HFF-Myc (cell line): Measurements from ENCODE around the gene PROP1.

Experiments used
- DNase-seq: peaks from one replicate; pipeline ENCODE4 v3.0.0-alpha.2; 2011; ENCODE audit warnings: low read depth; ENCODE audit errors: extremely low read depth
- H3K4me3 ChIP-seq: replicated peaks from 2 replicates; pipeline ENCODE4 v1.5.1; 2011; ENCODE audit warnings: low read depth, mild to moderate bottlenecking, control low read depth, low read length
- TF ChIP-seq, protein P1 (sequence below): IDR thresholded peaks from 2 replicates; pipeline ENCODE4 v1.5.1; 2012; ENCODE audit warnings: mild to moderate bottlenecking, low read depth, low read length, control low read depth; ENCODE audit errors: missing control alignments

PROP1 gene

DNA sequence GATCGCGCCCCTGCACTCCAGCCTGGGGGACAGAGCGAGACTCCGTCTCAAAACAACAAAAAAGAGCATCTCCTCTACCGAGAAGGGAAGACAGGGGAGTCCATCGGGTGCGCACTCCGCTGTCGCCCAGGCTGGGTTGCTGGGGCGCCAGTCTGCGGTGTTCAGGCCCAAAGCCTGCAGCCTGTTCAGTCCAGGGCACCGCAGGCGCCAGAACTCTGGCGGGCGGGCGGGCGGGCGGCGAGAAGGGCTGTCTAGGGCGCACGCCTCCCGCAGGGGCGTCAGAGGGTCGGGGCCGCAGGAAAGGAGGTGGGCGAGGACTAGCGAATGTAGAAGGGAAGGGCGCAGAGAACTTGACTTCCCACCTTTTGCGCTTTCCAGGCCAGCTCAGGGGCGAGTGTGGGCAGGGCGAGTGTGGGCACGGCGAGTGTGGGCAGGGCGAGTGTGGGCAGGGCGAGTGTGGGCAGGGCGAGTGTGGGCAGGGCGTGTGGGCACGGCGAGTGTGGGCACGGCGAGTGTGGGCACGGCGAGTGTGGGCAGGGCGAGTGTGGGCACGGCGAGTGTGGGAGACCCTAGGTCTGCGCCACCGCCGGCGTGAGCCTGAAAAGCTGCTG, 10.5 kb downstream of the PROP1 start:
- no peak overlapping the region for H3K4me3 ChIP-seq
- TF ChIP-seq, protein P1, sequence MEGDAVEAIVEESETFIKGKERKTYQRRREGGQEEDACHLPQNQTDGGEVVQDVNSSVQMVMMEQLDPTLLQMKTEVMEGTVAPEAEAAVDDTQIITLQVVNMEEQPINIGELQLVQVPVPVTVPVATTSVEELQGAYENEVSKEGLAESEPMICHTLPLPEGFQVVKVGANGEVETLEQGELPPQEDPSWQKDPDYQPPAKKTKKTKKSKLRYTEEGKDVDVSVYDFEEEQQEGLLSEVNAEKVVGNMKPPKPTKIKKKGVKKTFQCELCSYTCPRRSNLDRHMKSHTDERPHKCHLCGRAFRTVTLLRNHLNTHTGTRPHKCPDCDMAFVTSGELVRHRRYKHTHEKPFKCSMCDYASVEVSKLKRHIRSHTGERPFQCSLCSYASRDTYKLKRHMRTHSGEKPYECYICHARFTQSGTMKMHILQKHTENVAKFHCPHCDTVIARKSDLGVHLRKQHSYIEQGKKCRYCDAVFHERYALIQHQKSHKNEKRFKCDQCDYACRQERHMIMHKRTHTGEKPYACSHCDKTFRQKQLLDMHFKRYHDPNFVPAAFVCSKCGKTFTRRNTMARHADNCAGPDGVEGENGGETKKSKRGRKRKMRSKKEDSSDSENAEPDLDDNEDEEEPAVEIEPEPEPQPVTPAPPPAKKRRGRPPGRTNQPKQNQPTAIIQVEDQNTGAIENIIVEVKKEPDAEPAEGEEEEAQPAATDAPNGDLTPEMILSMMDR: no peak
- DNase-seq: no peak

DNA sequence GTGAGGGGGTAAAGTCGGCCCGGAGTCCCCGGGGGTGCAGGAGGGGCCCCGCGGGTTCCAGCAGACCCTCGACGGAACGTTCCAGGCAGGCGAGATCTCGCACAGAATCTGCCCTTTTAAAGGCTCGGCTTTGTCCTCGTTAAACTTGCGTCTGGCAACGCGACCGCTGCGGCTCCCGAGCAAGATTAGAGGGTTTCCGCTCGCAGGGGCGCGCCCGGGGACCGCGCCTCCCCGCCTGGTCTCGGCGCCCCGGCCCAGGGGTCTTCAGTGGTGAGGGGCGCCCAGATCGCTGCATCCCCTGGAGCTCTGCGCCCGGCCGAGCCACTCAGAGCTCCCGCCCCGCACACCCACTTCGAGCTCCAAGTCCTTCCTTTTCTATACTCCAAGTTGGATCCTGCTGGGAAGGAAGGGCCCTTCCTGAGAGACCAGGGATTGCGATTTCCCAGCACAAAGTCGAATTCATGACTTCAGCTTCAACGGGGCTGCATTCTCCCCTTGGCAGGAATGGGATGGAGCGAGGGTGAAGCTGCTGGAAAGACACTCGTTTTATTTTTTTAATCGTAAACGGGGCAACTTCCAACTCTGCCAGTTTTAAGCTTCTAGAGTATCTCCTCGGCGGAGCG, 11.3 kb downstream of the PROP1 start:
- no peak for DNase-seq
- H3K4me3 ChIP-seq: 0 out of 2 replicates have a peak overlapping the region, but pooled peaks have one; percentile 4
- TF ChIP-seq, protein P1: no peak

DNA sequence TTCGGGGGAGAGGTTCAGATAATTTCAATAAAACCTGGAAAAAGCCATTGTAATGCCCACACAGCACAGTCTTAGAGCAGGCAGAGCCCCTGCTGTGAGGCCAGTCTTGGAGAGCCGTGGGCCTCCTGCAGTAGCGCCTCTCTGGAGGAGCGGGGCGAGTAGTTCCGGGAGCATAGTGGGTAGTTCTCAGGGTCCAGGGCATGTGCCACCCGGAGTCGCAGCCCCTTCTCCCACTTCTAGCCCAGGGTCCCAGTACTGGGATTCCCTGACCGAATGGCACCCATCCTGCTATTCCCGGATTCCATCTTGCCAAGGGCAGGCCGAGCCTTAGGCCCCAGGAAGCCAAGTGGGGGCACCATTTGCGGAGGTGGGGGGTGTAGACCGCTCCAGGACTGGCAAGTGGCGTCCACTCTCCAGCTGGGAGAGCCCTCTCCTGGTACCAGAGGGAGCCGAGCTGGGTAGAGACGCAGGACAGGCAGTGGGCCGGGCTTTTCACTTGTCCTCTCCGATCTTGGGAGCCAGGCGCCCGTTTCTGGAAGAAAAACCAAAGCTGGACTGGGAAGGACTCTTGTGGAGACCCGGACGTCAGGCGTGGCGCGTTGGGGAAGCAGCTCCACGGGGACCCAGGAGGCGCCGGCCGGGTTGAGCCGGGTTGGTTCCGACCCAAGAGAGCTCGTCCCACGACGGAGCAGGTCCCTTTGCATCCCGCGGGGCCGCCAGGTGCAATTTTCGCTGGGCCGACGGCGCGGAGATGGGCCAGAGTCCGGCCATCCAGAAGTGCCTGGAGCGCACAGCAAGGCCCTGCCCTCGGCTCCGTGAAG, 12.1 kb downstream of the PROP1 start:
- TF ChIP-seq, protein P1: no peak
- no peak overlapping the region for H3K4me3 ChIP-seq
- DNase-seq: no peak

DNA sequence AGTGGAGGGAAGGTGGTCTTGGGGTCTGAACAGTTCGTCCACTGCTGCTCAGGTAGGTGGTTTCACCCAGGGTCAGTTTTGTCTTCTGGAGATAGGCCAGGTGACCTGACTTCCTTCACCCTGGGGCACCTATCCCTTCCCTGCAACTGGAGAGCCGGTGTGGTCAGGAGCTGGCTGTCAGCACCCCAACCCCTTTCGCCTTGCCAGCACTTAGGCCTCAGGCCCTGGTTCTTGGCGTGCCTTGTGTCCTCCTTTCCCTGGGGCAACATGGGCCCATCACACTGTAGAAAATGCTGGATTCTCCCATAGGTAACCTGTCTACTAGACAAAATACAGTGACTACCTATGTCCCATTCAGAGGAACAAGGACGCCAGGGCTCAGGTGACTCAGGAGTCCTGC, 13.1 kb downstream of the PROP1 start:
- TF ChIP-seq, protein P1: no peak

DNA sequence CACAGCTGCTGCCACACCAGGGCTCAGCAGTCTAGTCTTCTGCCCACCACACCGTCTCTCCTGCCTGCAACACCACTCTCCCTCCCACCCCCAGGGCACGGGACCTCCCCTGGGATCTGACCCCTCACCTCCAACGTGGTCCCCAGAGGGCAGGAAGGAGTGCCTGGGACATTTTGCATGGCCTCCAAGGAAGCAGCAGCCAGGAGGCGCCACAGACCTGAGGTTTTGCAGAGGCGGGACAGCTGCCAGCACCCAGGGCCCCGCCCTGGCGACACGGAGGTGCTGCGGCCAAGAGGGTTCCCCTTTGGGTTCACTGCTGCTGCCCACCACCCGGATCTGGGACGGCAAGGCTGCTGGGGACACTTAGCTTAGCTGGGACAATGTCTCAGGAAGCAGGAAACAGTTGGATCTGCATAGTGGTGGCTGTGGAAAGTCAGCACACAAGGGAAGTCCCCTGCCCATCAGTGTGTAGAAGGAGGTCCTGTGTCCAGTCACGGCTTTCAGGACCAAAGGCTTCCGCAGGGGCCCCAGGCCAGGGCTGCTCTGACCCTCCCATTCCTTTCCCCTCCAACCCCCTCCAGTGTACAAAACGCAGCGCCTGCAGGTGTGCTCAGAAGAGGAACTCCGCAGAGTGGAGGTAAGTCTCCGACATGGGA, 13.8 kb downstream of the PROP1 start:
- no peak overlapping the region for H3K4me3 ChIP-seq
- TF ChIP-seq, protein P1: peak; percentile 41
- DNase-seq: no peak

More for the DNA sequence above, 13.1 kb downstream of the PROP1 start:
- H3K4me3 ChIP-seq: no peak overlapping the region
- DNase-seq: no peak

DNA sequence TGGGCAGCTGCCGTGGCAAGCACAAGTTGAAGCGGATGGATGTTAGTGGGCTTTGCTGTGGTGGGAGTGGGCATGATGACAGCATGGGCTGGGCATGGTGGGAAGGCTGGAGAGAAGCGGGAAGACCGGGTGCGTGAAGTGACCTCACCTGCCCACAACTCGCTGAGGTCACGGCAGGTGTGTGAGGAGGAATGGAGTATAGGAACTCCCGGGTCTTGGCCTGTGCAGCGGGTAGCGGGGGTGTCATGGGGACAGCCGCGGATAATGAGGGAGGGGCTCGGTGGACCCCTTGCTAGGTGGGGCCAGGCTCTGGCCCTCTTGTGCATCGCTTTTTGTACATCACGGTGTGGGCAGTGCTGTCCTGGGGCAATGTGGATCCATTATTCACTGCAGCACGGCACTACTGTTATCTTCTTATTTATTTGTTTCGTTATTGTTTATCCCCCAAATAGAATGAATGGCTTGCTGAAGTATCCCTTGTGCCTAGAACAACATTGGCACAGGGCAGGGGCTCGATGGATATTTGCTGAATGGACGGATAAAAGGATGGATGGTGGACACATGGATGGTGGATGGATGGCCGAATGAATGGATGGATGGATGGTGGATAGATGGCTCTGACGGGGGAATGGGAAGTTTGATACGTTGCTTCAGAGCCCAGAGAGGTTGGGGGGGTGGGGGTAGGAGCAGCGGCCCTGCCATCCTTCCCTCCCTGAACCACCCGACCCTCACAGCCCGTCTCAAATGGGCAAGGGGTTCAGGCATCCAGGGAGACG, 14.6 kb downstream of the PROP1 start:
- TF ChIP-seq, protein P1: no peak
- H3K4me3 ChIP-seq: no peak overlapping the region
- DNase-seq: no peak
